Measurements from ENCODE around the gene SPATA17. TPM values are rescaled to one million over a fixed set of nuclear protein-coding genes. Genes with fewer than 3 reads are reported as not detected.
A peak's percentile ranks its signal among the peaks of the same experiment; 100 is the strongest.

SPATA17 gene
- total RNA-seq, 1 donor from 2014 or later: 0.53 TPM

GRCh38 chr1:217622042-217622441, 9.1 kb upstream of the SPATA17 start:
- no peak for FAIRE-seq
- Histone ChIP-seq H3K27me3 (ENCODE audit: control insufficient read depth, insufficient read depth, low read length) (no peaks in the 10 kb centered on the region), H3K36me3 (ENCODE audit: control insufficient read depth, insufficient read depth, low read length) (peaks cover 6% of the 10 kb centered on the region), H3K4me3 (ENCODE audit: low read depth, low read length) (no peak overlapping the region)
- DNase-seq (ENCODE audit: low read depth): no peak
- TF ChIP-seq CTCF (IDR thresholded peaks at IDR 0.05; ENCODE audit: insufficient read depth, low read length, severe bottlenecking): no peak

GRCh38 chr1:217626321-217626720, 4.8 kb upstream of the SPATA17 start:
- no peaks in the 10 kb centered on the region for H3K27me3 ChIP-seq (ENCODE audit: control insufficient read depth, insufficient read depth, low read length)
- FAIRE-seq: no peak
- TF ChIP-seq CTCF (IDR thresholded peaks at IDR 0.05; ENCODE audit: insufficient read depth, low read length, severe bottlenecking): no peak
- peak; percentile 74 for DNase-seq (ENCODE audit: low read depth)
- H3K36me3 ChIP-seq (ENCODE audit: control insufficient read depth, insufficient read depth, low read length): no peaks in the 10 kb centered on the region
- no peak overlapping the region for H3K4me3 ChIP-seq (ENCODE audit: low read depth, low read length)

DNA sequence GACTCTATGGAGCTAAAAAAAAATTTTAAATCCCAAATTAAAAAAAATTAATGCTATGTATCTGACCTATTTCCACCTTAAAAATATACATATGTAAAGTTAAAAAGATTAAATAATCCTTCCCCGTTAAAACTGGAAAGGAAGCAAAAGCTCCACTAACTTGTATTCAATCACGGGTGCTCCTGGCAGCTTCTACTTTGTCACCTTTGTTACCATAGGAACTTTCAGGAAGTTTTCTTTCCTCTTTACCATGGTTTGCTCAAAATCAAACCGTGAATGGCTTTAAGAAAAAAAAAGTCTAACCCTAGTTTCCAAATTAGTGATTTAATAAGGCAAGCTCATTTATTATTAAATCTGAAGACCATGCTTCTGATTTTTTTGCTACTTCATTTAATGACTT, 3.7 kb upstream of the SPATA17 start:
- FAIRE-seq (no peak), DNase-seq (ENCODE audit: low read depth) (peak; percentile 18)
- no peak for TF ChIP-seq CTCF (IDR thresholded peaks at IDR 0.05; ENCODE audit: insufficient read depth, low read length, severe bottlenecking)
- no peak overlapping the region for H3K4me3 ChIP-seq (ENCODE audit: low read depth, low read length)
- H3K27me3 ChIP-seq (ENCODE audit: control insufficient read depth, insufficient read depth, low read length): no peaks in the 10 kb centered on the region
- no peaks in the 10 kb centered on the region for H3K36me3 ChIP-seq (ENCODE audit: control insufficient read depth, insufficient read depth, low read length)

DNA sequence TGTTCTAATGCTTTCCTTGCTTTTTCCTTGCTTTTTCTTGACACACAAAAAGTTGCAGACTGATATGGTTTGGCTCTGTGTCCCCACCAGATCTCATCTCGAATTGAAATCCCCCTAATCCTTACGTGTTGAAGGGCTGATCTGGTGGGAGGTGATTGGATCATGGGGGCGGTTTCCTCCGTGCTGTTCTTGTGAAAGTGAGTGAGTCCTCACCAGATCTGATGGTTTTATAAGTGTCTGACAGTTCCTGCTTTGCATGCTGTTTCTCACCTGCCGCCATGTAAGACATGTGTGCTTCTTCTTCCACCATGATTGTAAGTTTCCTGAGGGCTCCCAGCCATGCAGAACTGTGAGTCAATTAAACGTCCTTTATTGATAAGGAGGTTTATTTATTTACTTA, 11.3 kb downstream of the SPATA17 start:
- FAIRE-seq (no peak), DNase-seq (ENCODE audit: low read depth) (no peak)
- H3K27me3 ChIP-seq (ENCODE audit: control insufficient read depth, insufficient read depth, low read length): no peaks in the 10 kb centered on the region
- no peaks in the 10 kb centered on the region for H3K36me3 ChIP-seq (ENCODE audit: control insufficient read depth, insufficient read depth, low read length)
- TF ChIP-seq CTCF (IDR thresholded peaks at IDR 0.05; ENCODE audit: insufficient read depth, low read length, severe bottlenecking): no peak
- H3K4me3 ChIP-seq (ENCODE audit: low read depth, low read length): no peak overlapping the region

GRCh38 chr1:217647791-217648190, 16.6 kb downstream of the SPATA17 start:
- FAIRE-seq (no peak), DNase-seq (ENCODE audit: low read depth) (no peak)
- TF ChIP-seq CTCF (IDR thresholded peaks at IDR 0.05; ENCODE audit: insufficient read depth, low read length, severe bottlenecking): no peak
- no peak overlapping the region for H3K4me3 ChIP-seq (ENCODE audit: low read depth, low read length)
- no peaks in the 10 kb centered on the region for H3K36me3 ChIP-seq (ENCODE audit: control insufficient read depth, insufficient read depth, low read length)
- no peaks in the 10 kb centered on the region for H3K27me3 ChIP-seq (ENCODE audit: control insufficient read depth, insufficient read depth, low read length)

DNA sequence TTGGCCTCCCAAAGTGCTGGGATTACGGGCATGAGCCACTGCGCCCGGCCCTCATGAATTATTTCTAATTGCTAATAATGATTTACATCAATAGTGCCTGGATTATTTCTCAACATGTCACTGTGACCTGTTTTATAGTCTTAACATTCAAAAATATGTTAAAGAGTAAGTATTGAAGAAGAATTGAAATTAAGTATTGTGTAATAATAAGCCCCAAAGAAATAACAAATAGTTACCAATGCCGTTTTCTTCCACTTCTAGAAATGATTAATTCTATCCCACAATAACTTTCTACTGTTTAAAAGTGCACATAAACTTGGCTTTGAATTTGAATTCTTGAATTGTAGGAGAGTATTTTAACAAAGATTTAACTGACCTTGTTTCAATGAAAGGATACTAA, 19.5 kb downstream of the SPATA17 start:
- no peak for DNase-seq (ENCODE audit: low read depth)
- no peak for FAIRE-seq
- no peak overlapping the region for H3K4me3 ChIP-seq (ENCODE audit: low read depth, low read length)
- TF ChIP-seq CTCF (IDR thresholded peaks at IDR 0.05; ENCODE audit: insufficient read depth, low read length, severe bottlenecking): no peak
- no peaks in the 10 kb centered on the region for H3K36me3 ChIP-seq (ENCODE audit: control insufficient read depth, insufficient read depth, low read length)
- H3K27me3 ChIP-seq (ENCODE audit: control insufficient read depth, insufficient read depth, low read length): no peaks in the 10 kb centered on the region
